Activated naive CD4-positive, alpha-beta T cell treated with anti-CD3 and anti-CD28 coated beads, Interleukin-2, amount 50 U/mL, for 72 hours (primary cell): ENCODE results near the gene CACNB2. TPM values are rescaled to one million over a fixed set of nuclear protein-coding genes. Genes with fewer than 3 reads are reported as not detected.

Source experiments
- ATAC-seq, 2 donors: fragments of 150-1000 bp; cut with Tn5 transposase; 2 replicates each; pipeline ENCODE4 v1.10.0; 2021; ENCODE audit warnings: mild to moderate bottlenecking in 2 of 2, moderate library complexity in 2 of 2
- DNase-seq, 2 donors: peaks; one replicate each; pipeline ENCODE4 v3.0.0; 2021 to 2022; ENCODE audit warnings: low spot score in 2 of 2
- H3K27ac Mint-ChIP-seq, 2 donors: one replicate each; pipeline ENCODE4 v1.8.0; 2022; ENCODE audit warnings: mild to moderate bottlenecking in 2 of 2, mixed read lengths in 2 of 2
- H3K36me3 Mint-ChIP-seq, 2 donors: one replicate each; pipeline ENCODE4 v1.8.0; 2022; ENCODE audit warnings: mixed read lengths in 2 of 2
- H3K9me3 Mint-ChIP-seq, 2 donors: one replicate each; pipeline ENCODE4 v1.8.0; 2022; ENCODE audit warnings: mixed read lengths in 2 of 2
- total RNA-seq, 2 donors: library from RNA; stranded (reverse); gene quantifications; one replicate each; pipeline ENCODE4 v1.2.3, GENCODE V29; 2022

Gene CACNB2
- total RNA-seq, 2 donors from 2014 or later, result not detected

DNA sequence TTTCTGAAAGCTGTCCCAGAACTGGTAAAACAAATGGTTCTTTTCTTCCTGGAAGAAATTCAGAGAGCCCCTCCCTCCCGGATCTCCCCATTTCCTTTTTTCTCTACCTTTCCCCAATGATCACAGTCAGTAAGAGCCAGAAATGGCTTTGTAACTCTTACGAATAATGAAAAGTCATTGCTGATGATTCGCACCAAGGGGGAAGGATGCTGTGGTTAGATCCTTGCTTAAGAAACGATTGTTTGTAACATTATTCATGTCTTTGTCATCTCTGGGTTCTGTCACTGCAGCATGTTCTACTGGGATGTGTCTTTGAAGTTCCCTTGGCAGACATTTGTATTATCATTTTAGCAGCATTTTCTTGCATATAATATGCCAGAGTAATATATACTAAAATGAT is 138.9 kb downstream of the CACNB2 start:
- no peak overlapping the region for H3K27ac Mint-ChIP-seq
- DNase-seq (no peak), ATAC-seq (no peak)
- H3K36me3 Mint-ChIP-seq, result no peaks in the 10 kb centered on the region
- H3K9me3 Mint-ChIP-seq, result no peaks in the 10 kb centered on the region

DNA sequence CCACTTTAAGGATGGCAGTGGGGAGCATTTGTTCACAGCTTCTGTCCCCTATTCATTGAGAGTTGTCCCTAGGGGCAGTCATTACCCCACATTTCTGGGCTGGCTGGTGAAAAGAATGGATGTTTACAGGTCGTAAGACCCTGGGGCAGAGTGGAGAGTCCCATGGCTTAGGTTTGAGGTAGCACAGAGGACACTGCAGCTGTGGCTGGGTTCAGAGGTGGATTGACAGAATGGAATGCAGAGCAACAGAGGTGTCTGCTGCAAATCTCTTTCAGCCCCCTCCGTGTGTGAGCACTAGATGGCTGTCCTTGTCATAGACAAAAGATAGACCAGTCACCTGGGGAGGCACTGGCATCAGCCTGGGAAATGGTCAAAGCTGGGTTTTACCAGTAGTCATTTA is 141.9 kb downstream of the CACNB2 start:
- no peak for ATAC-seq
- no peaks in the 10 kb centered on the region for H3K9me3 Mint-ChIP-seq
- no peak overlapping the region for H3K27ac Mint-ChIP-seq
- H3K36me3 Mint-ChIP-seq, result no peaks in the 10 kb centered on the region
- no peak for DNase-seq

DNA sequence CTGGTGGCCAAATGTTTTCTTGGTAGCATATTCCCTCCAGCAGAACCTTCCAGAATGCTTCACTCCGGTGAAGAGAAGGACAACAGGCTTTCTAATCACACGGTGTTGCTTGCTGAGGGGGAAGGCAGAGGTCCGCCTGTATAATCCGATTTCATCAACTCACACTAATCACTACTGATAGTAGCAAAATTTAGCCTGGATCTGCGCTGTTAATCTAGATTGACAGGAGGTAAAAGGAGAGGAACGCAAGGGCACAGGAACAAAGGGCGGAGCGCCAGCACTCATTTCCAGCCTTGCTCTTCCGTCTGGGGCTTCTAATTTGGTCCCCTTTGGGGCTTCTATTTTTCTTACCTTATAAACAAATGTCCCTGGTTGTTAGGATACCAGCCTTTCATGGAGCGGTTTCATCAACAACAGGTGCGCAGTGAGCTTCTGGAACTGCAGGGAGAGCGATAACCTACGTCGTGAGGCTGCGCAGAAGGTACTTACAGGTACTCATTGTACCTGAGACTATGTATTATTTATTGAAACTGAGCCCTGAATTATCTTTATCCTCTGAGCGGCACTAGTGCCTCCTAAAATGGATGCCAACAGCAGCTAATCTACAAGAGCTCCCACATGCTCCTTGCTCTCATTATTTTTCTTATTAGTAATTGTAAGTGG is 150.6 kb downstream of the CACNB2 start:
- ATAC-seq, result no peak
- Mint-ChIP-seq H3K9me3 (no peaks in the 10 kb centered on the region), H3K27ac (no peak overlapping the region), H3K36me3 (no peaks in the 10 kb centered on the region)
- DNase-seq, result no peak

DNA sequence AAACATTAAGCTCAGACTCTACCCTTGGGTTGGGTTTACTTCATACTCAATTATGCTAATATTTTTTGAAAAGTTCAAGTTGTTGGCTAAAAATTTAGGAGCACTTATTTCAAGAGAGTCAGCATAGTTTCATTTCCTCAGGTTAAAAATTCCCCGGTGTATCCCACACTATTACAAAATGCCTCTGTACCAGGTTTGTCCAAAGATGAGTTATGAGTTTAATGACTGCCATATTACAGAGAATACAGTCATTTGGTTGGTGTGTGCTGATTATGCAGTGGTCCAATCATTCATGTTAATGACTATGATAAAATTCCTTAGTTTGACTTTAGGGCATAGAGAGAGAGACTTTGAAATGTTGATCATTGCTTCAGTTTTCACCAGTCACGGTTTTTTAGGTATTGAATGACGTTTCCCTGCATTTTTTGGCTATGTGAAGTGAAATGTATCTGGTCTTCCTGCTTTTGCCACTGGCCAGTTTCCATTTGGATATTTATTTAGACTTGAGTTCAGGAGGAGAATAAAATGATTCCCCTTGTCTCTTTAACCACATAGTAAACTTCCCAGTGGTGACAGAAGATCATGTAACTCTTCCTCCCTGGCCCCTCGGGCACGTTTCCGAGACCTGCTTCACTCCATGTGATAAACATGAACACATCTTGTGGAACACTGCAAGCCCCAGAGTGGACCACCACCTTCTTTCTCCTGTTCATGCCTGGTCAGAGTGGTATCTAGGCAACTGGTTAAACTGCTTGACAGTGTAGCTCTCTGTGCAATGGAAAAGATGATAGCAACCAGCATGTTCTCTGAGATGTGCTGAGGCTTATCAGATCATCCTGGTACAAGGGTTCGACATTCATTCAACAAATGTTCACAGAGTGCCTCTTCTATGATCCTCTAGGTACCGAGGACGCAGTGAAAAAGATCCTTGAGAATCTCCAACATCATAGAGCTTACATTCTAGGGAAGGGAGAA is 153.6 kb downstream of the CACNB2 start:
- H3K27ac Mint-ChIP-seq, result no peak overlapping the region
- ATAC-seq, result no peak
- H3K36me3 Mint-ChIP-seq, result no peaks in the 10 kb centered on the region
- H3K9me3 Mint-ChIP-seq, result no peaks in the 10 kb centered on the region
- no peak for DNase-seq

DNA sequence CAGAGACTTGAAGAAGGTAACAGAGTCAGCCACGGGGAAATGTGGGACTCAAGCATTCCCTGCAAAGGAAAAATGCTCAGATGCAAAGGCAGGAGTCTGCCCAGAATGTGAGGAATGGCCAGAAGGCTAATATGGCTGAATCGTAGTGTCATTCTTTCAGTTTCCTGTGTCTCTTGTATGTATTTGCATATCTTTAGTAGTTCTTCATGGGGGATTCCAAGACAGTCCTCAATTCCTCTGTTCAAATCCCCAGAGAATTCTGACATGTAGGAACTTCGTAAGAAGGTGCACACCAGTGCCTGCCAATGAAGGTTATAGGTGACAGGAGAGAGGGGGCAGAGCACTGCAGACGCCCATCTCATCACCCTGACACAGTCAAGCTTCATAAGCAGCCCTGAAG is 154.4 kb downstream of the CACNB2 start:
- Mint-ChIP-seq H3K9me3 (no peaks in the 10 kb centered on the region), H3K27ac (no peak overlapping the region), H3K36me3 (no peaks in the 10 kb centered on the region)
- DNase-seq (no peak), ATAC-seq (no peak)

DNA sequence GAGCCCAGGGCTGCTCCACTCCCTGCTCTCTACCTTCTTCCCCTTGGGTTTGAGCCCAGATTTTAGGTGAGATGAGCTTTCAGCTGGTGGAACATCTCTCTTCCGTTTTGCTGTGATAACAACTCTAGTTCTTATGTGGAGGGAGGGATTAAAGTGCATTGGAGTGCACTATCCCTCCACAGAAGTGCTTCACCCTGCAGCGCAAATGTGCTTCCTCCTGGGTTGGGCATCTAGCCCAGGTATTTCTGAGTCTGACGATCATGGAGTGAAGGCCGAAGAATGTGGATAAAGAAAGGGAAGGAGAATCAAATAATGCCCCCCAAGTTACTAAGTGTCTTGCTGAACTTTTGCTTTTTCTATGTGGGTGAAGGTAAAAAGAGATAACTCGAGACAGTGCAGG is 157.4 kb downstream of the CACNB2 start:
- H3K27ac Mint-ChIP-seq, result no peak overlapping the region
- no peaks in the 10 kb centered on the region for H3K9me3 Mint-ChIP-seq
- H3K36me3 Mint-ChIP-seq, result no peaks in the 10 kb centered on the region
- DNase-seq (no peak), ATAC-seq (no peak)

DNA sequence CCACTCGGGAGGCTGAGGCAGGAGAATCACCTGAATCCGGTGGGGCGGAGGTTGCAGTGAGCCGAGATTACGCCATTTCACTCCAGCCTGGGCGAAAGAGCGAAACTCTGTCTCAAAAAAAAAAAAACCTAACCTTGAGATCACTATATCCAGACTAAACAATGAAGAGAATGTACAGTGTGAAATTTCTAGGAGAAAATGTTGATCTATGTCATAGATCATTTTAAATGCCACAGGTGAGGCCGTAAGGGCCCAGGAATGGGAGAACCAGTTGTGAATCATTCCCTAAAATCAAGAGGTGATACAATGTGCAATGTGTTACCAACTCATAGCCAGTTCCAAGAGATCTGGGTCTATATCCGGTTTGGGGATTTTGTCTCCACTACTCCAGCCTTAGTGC is 158.0 kb downstream of the CACNB2 start:
- H3K9me3 Mint-ChIP-seq, result no peaks in the 10 kb centered on the region
- no peaks in the 10 kb centered on the region for H3K36me3 Mint-ChIP-seq
- no peak for ATAC-seq
- DNase-seq, result no peak
- H3K27ac Mint-ChIP-seq, result no peak overlapping the region

DNA sequence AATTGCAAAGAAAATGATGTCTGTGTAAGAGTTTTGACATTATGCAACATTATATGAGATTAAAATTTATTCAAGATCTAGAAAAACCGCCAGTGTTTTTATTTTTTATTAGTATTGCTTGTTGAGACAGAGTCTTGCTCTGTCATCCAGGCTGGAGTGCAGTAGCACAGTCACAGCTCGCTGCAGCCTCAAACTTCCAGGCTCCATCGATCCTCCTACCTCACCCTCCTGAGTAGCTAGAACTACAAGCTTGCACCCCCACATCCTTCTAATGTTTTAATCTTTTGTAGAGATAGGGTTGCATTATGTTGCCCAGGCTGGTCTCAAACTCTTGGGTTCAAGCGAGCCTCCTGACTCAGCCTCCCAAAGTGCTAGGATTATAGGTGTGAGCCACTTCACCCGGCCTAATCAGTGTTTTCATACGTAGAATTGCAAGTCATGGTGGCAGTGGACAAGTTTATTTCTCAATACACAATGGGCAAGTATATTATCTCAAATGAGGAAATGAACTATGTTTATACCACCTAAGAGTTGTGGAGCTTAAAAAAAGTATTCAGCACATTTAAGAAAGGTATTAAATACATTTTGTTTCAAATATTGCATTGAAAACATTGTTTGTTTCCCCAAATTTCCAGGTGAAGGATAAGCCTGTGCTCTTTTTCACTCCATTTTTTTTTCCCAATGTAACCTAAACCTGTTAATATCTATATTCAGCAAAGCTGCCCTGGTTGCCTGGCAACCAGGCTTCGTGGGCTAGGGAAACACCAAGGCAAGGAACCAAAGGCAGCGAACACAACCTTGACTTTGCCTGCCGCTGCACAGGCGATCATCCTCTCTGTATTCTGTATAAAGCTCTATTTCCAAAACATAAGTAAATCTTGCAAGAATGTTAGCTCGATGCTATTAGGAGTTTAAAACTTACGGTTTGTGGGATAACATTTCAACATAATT is 163.9 kb downstream of the CACNB2 start:
- DNase-seq (no peak), ATAC-seq (no peak)
- no peaks in the 10 kb centered on the region for H3K36me3 Mint-ChIP-seq
- no peaks in the 10 kb centered on the region for H3K9me3 Mint-ChIP-seq
- no peak overlapping the region for H3K27ac Mint-ChIP-seq

DNA sequence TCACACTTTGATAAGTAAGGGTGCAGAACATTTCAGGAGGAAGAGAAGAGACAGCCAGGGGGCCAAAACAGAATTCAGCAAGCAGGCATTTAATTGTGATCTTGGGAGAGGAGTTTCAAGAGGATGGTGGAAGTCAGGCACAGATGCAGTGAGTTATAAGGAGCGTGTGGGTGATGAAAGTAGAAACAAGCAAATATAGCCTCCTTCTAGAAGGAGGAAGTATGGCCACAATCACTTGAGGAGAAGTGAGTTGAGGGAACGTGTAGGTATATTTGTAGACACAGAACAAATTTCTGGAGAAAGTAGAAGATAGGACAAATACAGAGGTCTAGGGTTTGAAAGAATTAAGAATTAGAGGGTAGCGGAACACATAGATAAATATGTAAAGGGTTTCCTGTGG is 165.8 kb downstream of the CACNB2 start:
- no peak overlapping the region for H3K27ac Mint-ChIP-seq
- no peak for DNase-seq
- ATAC-seq, result no peak
- H3K36me3 Mint-ChIP-seq, result no peaks in the 10 kb centered on the region
- H3K9me3 Mint-ChIP-seq, result no peaks in the 10 kb centered on the region

DNA sequence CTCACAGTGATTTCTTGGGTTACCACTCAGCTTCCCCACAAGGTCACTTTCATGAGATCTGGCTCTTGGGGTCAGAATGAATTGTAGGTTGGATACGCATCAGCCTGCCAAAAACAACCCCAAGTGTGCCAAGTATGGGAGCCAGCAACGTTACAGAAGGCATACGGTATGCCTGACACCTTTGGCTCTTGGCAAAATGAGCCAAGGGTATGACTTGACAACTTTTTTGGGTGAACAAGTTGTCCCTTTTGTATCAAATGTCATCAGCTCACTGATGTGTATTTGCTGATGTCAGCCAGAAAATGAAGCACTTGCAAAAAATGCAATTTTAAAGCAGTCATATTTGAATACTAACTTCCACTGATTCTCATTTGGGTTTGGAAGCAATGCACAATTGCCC is 168.4 kb downstream of the CACNB2 start:
- Mint-ChIP-seq H3K27ac (no peak overlapping the region), H3K9me3 (no peaks in the 10 kb centered on the region), H3K36me3 (no peaks in the 10 kb centered on the region)
- DNase-seq (no peak), ATAC-seq (no peak)

DNA sequence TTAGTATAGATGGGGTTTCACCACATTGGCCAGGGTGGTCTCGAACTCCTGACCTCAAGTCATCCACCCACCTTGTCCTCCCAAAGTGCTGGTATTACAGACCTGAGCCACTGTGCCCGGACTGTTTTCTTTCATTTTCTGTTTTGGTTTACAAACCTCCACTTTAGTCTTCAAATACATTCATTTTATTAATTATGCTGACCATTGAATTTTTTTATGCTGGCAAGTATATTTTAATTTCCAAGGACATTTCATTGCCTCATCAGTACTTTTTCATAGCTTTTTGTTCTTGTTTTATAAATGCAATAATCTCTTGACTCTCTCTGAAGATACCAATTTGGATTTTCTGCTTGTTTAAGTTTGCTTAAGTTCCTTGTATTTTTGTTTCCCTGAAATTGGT is 170.5 kb downstream of the CACNB2 start:
- no peak overlapping the region for H3K27ac Mint-ChIP-seq

DNA sequence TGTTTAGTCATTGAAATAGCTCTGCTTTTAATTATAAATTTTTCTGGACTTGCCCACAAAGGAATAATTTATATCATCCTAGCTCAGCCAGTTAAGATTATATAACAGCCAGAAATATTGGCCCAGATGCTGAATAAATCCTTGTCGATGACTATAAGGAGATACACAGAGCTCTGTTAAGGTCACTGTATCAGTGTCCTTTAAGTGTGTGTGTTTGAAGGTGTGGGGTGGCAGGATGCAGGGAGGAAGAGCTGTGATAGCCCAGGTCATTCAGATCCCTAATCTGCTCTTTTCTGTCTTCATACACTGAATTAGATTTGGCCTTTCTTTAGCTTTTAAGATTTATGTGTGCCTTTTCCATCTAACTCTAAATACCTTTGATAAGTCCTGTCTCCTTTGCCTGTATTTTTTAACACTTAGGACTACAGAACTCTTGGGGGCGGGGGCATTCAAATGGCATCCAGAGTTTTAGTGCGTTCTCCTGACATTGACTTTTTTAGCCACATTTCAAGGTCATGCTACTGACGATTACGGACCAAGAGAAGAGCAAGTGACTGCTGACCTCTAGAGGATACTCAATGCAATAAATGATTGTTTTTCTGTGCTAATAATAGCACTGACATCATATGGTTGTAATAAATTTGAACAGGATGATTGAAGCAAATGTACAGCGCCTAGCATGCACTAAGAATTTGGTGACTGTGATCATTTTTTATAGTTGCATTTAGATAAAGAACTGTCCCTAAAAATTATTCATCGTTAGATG is 172.3 kb downstream of the CACNB2 start:
- ATAC-seq, result no peak
- no peaks in the 10 kb centered on the region for H3K9me3 Mint-ChIP-seq
- H3K36me3 Mint-ChIP-seq, result no peaks in the 10 kb centered on the region
- no peak for DNase-seq
- H3K27ac Mint-ChIP-seq, result no peak overlapping the region

More for the DNA sequence above, 170.5 kb downstream of the CACNB2 start:
- DNase-seq, result no peak
- Mint-ChIP-seq H3K36me3 (no peaks in the 10 kb centered on the region), H3K9me3 (no peaks in the 10 kb centered on the region)
- no peak for ATAC-seq

DNA sequence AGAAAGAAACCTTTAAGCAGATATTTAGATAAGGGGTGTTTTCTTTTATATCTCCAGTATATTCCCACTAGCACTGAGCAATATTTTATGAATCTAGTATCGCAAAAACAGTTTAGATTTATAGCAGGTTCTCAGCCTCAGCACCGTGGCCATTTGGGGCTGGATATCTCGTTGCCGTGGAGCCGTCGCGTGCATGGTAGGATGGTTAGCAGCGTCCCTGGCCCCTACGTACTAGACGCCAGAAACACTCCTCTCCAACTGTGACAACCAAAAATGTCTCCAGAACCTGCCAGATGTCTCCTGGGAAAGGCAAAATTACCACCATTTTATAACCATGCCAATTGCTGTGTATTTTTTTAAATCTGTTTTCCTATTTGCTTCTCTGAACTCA is 172.9 kb downstream of the CACNB2 start:
- H3K9me3 Mint-ChIP-seq, result no peaks in the 10 kb centered on the region

DNA sequence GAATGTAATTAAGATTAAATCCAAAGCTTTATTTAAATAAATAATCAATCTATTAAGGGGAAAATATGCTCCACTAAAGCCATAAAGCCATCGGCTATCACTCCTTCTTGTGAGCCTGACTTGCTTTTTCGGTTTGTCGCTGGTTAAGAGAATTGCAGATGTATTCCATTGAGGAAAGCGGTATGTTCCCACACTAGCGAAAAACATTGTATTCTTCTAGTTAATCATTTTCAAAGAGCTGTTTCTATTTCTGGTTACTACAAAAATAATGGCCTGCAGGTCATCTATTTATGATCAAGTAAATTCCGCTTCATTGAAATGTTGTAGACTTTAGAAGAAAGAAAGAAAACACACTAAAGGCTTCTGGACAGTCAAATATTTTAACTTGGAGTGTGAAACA is 173.4 kb downstream of the CACNB2 start:
- Mint-ChIP-seq H3K36me3 (no peaks in the 10 kb centered on the region), H3K9me3 (no peaks in the 10 kb centered on the region), H3K27ac (no peak overlapping the region)
- ATAC-seq (no peak), DNase-seq (no peak)

More for the DNA sequence above, 172.9 kb downstream of the CACNB2 start:
- H3K27ac Mint-ChIP-seq, result no peak overlapping the region
- no peak for ATAC-seq
- H3K36me3 Mint-ChIP-seq, result no peaks in the 10 kb centered on the region
- no peak for DNase-seq

DNA sequence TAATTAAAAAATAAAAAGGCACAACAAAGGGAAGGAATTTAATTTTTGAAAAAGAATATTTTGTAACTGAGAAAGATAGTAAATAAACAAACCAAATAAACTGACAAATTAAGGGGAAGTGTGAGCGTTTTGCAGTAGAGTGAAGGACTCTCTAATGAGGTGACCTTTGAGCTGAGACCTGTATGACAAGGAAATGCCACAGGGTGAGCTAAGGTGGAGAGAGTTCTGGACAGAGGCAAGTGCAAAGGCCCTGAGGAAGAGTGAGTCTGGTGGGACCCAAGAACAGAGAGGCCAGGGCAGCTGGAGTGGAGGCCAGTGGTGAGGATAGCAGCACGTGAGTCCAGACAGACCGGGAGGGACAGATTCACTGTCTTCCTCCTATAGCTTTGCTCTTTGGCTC is 179.4 kb downstream of the CACNB2 start:
- Mint-ChIP-seq H3K36me3 (no peaks in the 10 kb centered on the region), H3K27ac (no peak overlapping the region), H3K9me3 (peaks cover 0 to 8% of the 10 kb centered on the region in 2 donors)
- ATAC-seq, result no peak
- no peak for DNase-seq

DNA sequence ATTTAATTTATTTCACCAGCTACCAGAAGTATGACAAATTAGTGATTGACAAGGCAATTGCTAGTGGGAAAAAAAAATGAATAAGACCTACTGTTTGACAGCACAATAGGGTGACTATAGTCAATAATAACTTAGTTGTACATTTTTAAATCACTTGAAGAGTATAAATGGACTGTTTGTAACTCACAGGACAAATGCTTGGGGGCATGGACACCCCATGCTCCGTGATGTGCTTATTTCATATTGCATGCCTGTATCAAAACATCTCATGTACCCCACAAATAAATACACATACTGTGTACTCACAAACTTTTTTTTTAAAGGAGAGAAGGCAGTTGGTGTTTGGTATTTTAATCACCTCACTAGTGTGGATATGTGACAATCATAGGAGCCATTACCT is 181.1 kb downstream of the CACNB2 start:
- H3K36me3 Mint-ChIP-seq, result no peaks in the 10 kb centered on the region
- ATAC-seq (no peak), DNase-seq (no peak)

More for the DNA sequence above, 181.1 kb downstream of the CACNB2 start:
- H3K9me3 Mint-ChIP-seq, result peaks cover 0 to 8% of the 10 kb centered on the region in 2 donors
- no peak overlapping the region for H3K27ac Mint-ChIP-seq
